ENCODE results near the gene BABAM2.
A peak's percentile ranks its signal among the peaks of the same experiment; 100 is the strongest.

Gene BABAM2

DNA sequence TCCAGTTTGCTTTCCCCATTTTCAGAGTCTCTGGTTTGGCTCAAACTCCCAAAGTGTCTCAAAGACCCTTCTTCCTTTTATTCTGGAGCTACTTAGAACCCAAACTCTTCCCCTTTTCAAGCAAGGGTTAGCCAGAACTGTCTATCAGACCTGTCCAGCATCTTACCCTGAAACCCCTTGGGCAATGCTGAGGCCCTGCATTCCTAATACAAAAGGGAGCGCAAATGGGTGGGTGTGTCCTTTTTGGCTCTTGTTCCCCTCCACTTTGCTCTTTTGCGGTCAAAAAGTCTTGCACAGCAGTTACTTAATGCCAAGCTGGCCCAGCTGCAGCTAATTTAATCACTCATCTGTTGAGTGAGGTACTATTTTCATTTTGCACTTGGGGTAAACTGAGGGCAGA, 270.9 kb downstream of the BABAM2 start:
- H3K9ac ChIP-seq (ENCODE audit: low read length) = no peak overlapping the region
- no peaks in the 10 kb centered on the region for H3K9me3 ChIP-seq (ENCODE audit: control insufficient read depth, insufficient read depth, low read depth, low read length)
- no peak overlapping the region for H3K4me3 ChIP-seq (ENCODE audit: low read depth, low read length)
- no peaks in the 10 kb centered on the region for H3K27me3 ChIP-seq (ENCODE audit: control insufficient read depth, insufficient read depth, low read length)
- H3K36me3 ChIP-seq (ENCODE audit: control insufficient read depth, insufficient read depth, low read length) = no peaks in the 10 kb centered on the region
- H3K4me1 ChIP-seq (ENCODE audit: control insufficient read depth, insufficient read depth, low read length) = peaks cover 7% of the 10 kb centered on the region; the same call in 1 of the 2 replicates
- H3K27ac ChIP-seq (ENCODE audit: low read depth, low read length) = no peak overlapping the region

DNA sequence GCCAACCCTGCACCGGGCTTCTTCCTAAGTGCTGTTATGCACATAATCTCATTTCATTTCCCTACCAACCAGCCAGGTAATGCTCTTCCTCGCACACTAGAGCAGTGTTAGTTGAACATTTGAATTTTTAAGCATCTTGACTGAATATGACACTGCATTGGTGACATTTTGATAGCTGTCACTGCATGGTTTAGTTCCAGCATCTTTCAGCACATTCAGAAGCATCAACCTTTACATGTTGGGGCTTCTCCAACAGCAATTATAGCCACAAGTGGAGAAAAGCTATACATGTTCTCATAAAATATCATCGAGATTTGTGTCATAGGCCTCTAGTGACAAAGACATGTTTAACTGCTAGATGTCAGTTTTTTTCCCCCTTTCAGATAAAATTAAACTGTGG, 272.0 kb downstream of the BABAM2 start:
- no peak overlapping the region for H3K4me3 ChIP-seq (ENCODE audit: low read depth, low read length)
- H3K9ac ChIP-seq (ENCODE audit: low read length) = no peak overlapping the region
- peaks cover 7% of the 10 kb centered on the region; the same call in 1 of the 2 replicates for H3K4me1 ChIP-seq (ENCODE audit: control insufficient read depth, insufficient read depth, low read length)
- no peaks in the 10 kb centered on the region for H3K36me3 ChIP-seq (ENCODE audit: control insufficient read depth, insufficient read depth, low read length)
- no peaks in the 10 kb centered on the region for H3K9me3 ChIP-seq (ENCODE audit: control insufficient read depth, insufficient read depth, low read depth, low read length)
- H3K27me3 ChIP-seq (ENCODE audit: control insufficient read depth, insufficient read depth, low read length) = no peaks in the 10 kb centered on the region
- H3K27ac ChIP-seq (ENCODE audit: low read depth, low read length) = no peak overlapping the region

GRCh38 chr2:28163028-28163427, 272.5 kb downstream of the BABAM2 start:
- Histone ChIP-seq H3K27ac (ENCODE audit: low read depth, low read length) (no peak overlapping the region), H3K4me1 (ENCODE audit: control insufficient read depth, insufficient read depth, low read length) (peaks cover 7% of the 10 kb centered on the region; the same call in 1 of the 2 replicates), H3K27me3 (ENCODE audit: control insufficient read depth, insufficient read depth, low read length) (no peaks in the 10 kb centered on the region), H3K4me3 (ENCODE audit: low read depth, low read length) (no peak overlapping the region), H3K36me3 (ENCODE audit: control insufficient read depth, insufficient read depth, low read length) (no peaks in the 10 kb centered on the region), H3K9ac (ENCODE audit: low read length) (no peak overlapping the region), H3K9me3 (ENCODE audit: control insufficient read depth, insufficient read depth, low read depth, low read length) (no peaks in the 10 kb centered on the region)

- Histone ChIP-seq H3K4me1 (ENCODE audit: control insufficient read depth, insufficient read depth, low read length) (peaks cover 7% of the 10 kb centered on the region; the same call in 1 of the 2 replicates), H3K27me3 (ENCODE audit: control insufficient read depth, insufficient read depth, low read length) (no peaks in the 10 kb centered on the region), H3K9me3 (ENCODE audit: control insufficient read depth, insufficient read depth, low read depth, low read length) (no peaks in the 10 kb centered on the region), H3K9ac (ENCODE audit: low read length) (no peak overlapping the region), H3K27ac (ENCODE audit: low read depth, low read length) (no peak overlapping the region), H3K4me3 (ENCODE audit: low read depth, low read length) (no peak overlapping the region), H3K36me3 (ENCODE audit: control insufficient read depth, insufficient read depth, low read length) (no peaks in the 10 kb centered on the region)
These were observed 273.2 kb downstream of the BABAM2 start for GRCh38 chr2:28163627-28164279.

GRCh38 chr2:28164280-28164801, 273.8 kb downstream of the BABAM2 start:
- H3K9ac ChIP-seq (ENCODE audit: low read length) = no peak overlapping the region
- H3K36me3 ChIP-seq (ENCODE audit: control insufficient read depth, insufficient read depth, low read length) = no peaks in the 10 kb centered on the region
- H3K9me3 ChIP-seq (ENCODE audit: control insufficient read depth, insufficient read depth, low read depth, low read length) = no peaks in the 10 kb centered on the region
- H3K27me3 ChIP-seq (ENCODE audit: control insufficient read depth, insufficient read depth, low read length) = no peaks in the 10 kb centered on the region
- H3K27ac ChIP-seq (ENCODE audit: low read depth, low read length) = no peak overlapping the region
- H3K4me1 ChIP-seq (ENCODE audit: control insufficient read depth, insufficient read depth, low read length) = peaks cover 7% of the 10 kb centered on the region; the same call in 1 of the 2 replicates
- no peak overlapping the region for H3K4me3 ChIP-seq (ENCODE audit: low read depth, low read length)

- no peak overlapping the region for H3K27ac ChIP-seq (ENCODE audit: low read depth, low read length)
- no peak overlapping the region for H3K4me3 ChIP-seq (ENCODE audit: low read depth, low read length)
- H3K9ac ChIP-seq (ENCODE audit: low read length) = no peak overlapping the region
These were observed 274.6 kb downstream of the BABAM2 start for GRCh38 chr2:28165087-28165635.

DNA sequence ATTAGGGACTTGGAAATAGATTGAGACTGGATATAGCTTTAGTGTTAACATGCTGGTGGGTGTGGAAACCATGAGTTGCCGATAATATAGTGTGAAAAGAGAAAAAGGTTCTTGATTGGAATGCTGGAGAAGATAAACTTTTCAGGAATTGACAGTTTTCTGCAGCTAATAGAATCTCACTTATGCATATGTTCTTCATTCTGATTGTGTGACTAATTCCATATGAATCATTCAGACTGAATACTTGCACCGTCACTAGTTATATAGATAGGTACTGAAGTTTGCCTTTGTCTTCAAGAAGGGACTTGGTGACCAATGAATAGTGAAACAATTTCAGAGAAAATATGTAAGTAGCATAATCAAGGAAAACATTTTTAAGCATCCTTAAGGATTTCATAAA, 276.4 kb downstream of the BABAM2 start:
- H3K4me1 ChIP-seq (ENCODE audit: control insufficient read depth, insufficient read depth, low read length) = no peaks in the 10 kb centered on the region
- H3K9me3 ChIP-seq (ENCODE audit: control insufficient read depth, insufficient read depth, low read depth, low read length) = no peaks in the 10 kb centered on the region
- H3K9ac ChIP-seq (ENCODE audit: low read length) = no peak overlapping the region
- H3K27ac ChIP-seq (ENCODE audit: low read depth, low read length) = no peak overlapping the region
- H3K36me3 ChIP-seq (ENCODE audit: control insufficient read depth, insufficient read depth, low read length) = no peaks in the 10 kb centered on the region
- no peaks in the 10 kb centered on the region for H3K27me3 ChIP-seq (ENCODE audit: control insufficient read depth, insufficient read depth, low read length)
- H3K4me3 ChIP-seq (ENCODE audit: low read depth, low read length) = no peak overlapping the region

More at GRCh38 chr2:28165087-28165635, 274.6 kb downstream of the BABAM2 start:
- Histone ChIP-seq H3K4me1 (ENCODE audit: control insufficient read depth, insufficient read depth, low read length) (peaks cover 7% of the 10 kb centered on the region; the same call in 1 of the 2 replicates), H3K36me3 (ENCODE audit: control insufficient read depth, insufficient read depth, low read length) (no peaks in the 10 kb centered on the region), H3K9me3 (ENCODE audit: control insufficient read depth, insufficient read depth, low read depth, low read length) (no peaks in the 10 kb centered on the region), H3K27me3 (ENCODE audit: control insufficient read depth, insufficient read depth, low read length) (no peaks in the 10 kb centered on the region)

GRCh38 chr2:28168376-28168775, 277.8 kb downstream of the BABAM2 start:
- Histone ChIP-seq H3K4me1 (ENCODE audit: control insufficient read depth, insufficient read depth, low read length) (no peaks in the 10 kb centered on the region), H3K27me3 (ENCODE audit: control insufficient read depth, insufficient read depth, low read length) (no peaks in the 10 kb centered on the region), H3K4me3 (ENCODE audit: low read depth, low read length) (no peak overlapping the region), H3K27ac (ENCODE audit: low read depth, low read length) (no peak overlapping the region), H3K9me3 (ENCODE audit: control insufficient read depth, insufficient read depth, low read depth, low read length) (no peaks in the 10 kb centered on the region), H3K9ac (ENCODE audit: low read length) (no peak overlapping the region), H3K36me3 (ENCODE audit: control insufficient read depth, insufficient read depth, low read length) (no peaks in the 10 kb centered on the region)

- no peaks in the 10 kb centered on the region for H3K9me3 ChIP-seq (ENCODE audit: control insufficient read depth, insufficient read depth, low read depth, low read length)
- no peaks in the 10 kb centered on the region for H3K27me3 ChIP-seq (ENCODE audit: control insufficient read depth, insufficient read depth, low read length)
- no peak overlapping the region for H3K9ac ChIP-seq (ENCODE audit: low read length)
These were observed 279.0 kb downstream of the BABAM2 start for GRCh38 chr2:28169492-28169891.

DNA sequence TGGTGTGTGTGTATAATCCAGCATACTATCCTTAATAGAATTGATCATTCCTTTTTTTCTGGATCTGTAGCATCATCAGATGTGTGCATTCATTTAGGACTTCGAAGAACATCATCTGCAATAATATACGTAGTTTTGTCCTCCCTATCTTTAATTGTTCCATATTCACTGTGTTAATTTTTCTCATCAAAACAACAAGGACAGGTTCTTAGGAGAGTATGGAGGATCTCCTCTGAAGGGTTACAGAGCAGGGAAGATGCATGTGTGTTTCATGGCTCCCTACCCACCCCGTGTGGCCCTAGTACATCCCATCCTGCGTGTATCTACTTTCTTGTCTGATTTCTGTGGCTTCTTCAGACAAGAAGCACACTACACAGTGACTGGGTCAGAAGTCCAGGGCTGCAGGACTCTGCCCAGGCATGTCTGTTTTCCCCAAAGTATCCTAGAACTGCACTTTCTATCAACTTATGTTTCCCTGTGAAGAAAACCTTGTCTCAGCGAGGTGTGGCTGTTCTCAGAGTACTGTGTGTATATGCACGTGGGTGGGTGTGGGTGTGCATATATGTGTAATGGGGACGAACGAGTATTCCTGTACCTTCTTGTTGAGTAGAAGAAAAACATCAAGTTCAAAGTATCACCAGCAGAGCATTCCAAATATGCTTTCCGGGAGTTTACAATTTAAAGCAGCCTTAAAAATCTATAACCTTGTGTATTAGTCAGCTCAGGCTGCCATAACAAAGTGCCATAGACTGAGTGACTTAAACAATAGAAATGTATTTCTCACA, 281.8 kb downstream of the BABAM2 start:
- Histone ChIP-seq H3K36me3 (ENCODE audit: control insufficient read depth, insufficient read depth, low read length) (peaks cover 3% of the 10 kb centered on the region; the same call in 1 of the 2 replicates), H3K4me3 (ENCODE audit: low read depth, low read length) (no peak overlapping the region), H3K27ac (ENCODE audit: low read depth, low read length) (no peak overlapping the region), H3K9me3 (ENCODE audit: control insufficient read depth, insufficient read depth, low read depth, low read length) (no peaks in the 10 kb centered on the region), H3K4me1 (ENCODE audit: control insufficient read depth, insufficient read depth, low read length) (no peaks in the 10 kb centered on the region), H3K9ac (ENCODE audit: low read length) (no peak overlapping the region), H3K27me3 (ENCODE audit: control insufficient read depth, insufficient read depth, low read length) (no peaks in the 10 kb centered on the region)

More at GRCh38 chr2:28169492-28169891, 279.0 kb downstream of the BABAM2 start:
- Histone ChIP-seq H3K4me3 (ENCODE audit: low read depth, low read length) (no peak overlapping the region), H3K27ac (ENCODE audit: low read depth, low read length) (no peak overlapping the region), H3K4me1 (ENCODE audit: control insufficient read depth, insufficient read depth, low read length) (no peaks in the 10 kb centered on the region), H3K36me3 (ENCODE audit: control insufficient read depth, insufficient read depth, low read length) (no peaks in the 10 kb centered on the region)

DNA sequence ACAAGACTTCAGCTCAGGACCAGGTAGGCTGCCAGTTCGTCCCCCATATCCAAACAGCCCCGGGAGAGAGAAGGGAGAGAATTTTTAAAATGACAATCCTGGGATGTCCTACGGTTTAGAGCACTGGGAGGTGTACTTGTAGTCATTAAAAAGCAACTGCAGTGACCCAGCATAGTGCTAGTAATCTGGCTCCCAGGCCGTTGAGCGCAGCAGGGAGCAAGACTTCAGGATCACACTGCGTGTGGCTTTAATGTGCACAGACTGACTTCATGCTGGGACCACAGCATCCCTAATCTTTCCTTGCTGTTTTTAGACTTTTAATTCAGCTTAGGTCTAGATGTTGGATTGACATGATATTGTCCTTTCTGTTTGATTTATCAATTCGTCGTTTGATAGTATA, 282.8 kb downstream of the BABAM2 start:
- Histone ChIP-seq H3K4me1 (ENCODE audit: control insufficient read depth, insufficient read depth, low read length) (no peaks in the 10 kb centered on the region), H3K9me3 (ENCODE audit: control insufficient read depth, insufficient read depth, low read depth, low read length) (no peaks in the 10 kb centered on the region), H3K36me3 (ENCODE audit: control insufficient read depth, insufficient read depth, low read length) (peaks cover 3% of the 10 kb centered on the region; the same call in 1 of the 2 replicates), H3K4me3 (ENCODE audit: low read depth, low read length) (no peak overlapping the region), H3K9ac (ENCODE audit: low read length) (peak overlapping the region; percentile 36), H3K27me3 (ENCODE audit: control insufficient read depth, insufficient read depth, low read length) (no peaks in the 10 kb centered on the region), H3K27ac (ENCODE audit: low read depth, low read length) (no peak overlapping the region)

All from HUES6 (cell line).